Muscle layer of colon (tissue), 2 donors: ENCODE results near the gene APOM.

Source experiments
- H3K27ac ChIP-seq: one replicate; pipeline ENCODE4 v1.7.0; 2013; ENCODE audit warnings: low read depth, mild to moderate bottlenecking, low read length, moderate library complexity
- H3K27me3 ChIP-seq, 2 donors: one replicate each; pipeline ENCODE4 v1.7.0; 2013; ENCODE audit warnings: low read length in 2 of 2, mild to moderate bottlenecking in 2 of 2; ENCODE audit not compliant: insufficient read depth in 2 of 2, control insufficient read depth in 1 of 2
- H3K36me3 ChIP-seq: one replicate; pipeline ENCODE4 v1.7.0; 2013; ENCODE audit warnings: mild to moderate bottlenecking, low read length; ENCODE audit not compliant: insufficient read depth
- H3K4me1 ChIP-seq: one replicate; pipeline ENCODE4 v1.7.0; 2013; ENCODE audit warnings: mild to moderate bottlenecking, low read length; ENCODE audit not compliant: insufficient read depth
- H3K4me3 ChIP-seq, 2 donors: one replicate each; pipeline ENCODE4 v1.7.0; 2013; ENCODE audit warnings: low read length in 2 of 2, low read depth in 1 of 2, mild to moderate bottlenecking in 1 of 2, moderate library complexity in 1 of 2
- H3K9ac ChIP-seq: one replicate; pipeline ENCODE4 v1.7.0; 2013; ENCODE audit warnings: low read length
- H3K9me3 ChIP-seq: one replicate; pipeline ENCODE4 v1.7.0; 2013; ENCODE audit warnings: mild to moderate bottlenecking, low read length
- donor health status: abdominal sarcoma.
- donor health status: Adenocarcinoma of cecum.

APOM gene

GRCh38 chr6:31632279-31632946 is 23.3 kb upstream of the APOM start:
- H3K4me1 ChIP-seq = no peaks in the 10 kb centered on the region
- no peaks in the 10 kb centered on the region for H3K9me3 ChIP-seq
- H3K4me3 ChIP-seq = no peak overlapping the region
- no peak overlapping the region for H3K27ac ChIP-seq
- H3K9ac ChIP-seq = no peak overlapping the region
- H3K36me3 ChIP-seq = peaks cover 96% of the 10 kb centered on the region
- H3K27me3 ChIP-seq = no peaks in the 10 kb centered on the region

GRCh38 chr6:31633447-31633846 is 22.2 kb upstream of the APOM start:
- Histone ChIP-seq H3K36me3 (peaks cover 93% of the 10 kb centered on the region), H3K9ac (no peak overlapping the region), H3K27me3 (no peaks in the 10 kb centered on the region)

GRCh38 chr6:31634131-31634530 is 21.6 kb upstream of the APOM start:
- Histone ChIP-seq H3K4me1 (no peaks in the 10 kb centered on the region), H3K36me3 (peaks cover 92% of the 10 kb centered on the region), H3K4me3 (no peak overlapping the region), H3K27ac (no peak overlapping the region), H3K27me3 (no peaks in the 10 kb centered on the region), H3K9ac (no peak overlapping the region), H3K9me3 (no peaks in the 10 kb centered on the region)

More at GRCh38 chr6:31633447-31633846, 22.2 kb upstream of the APOM start:
- H3K4me1 ChIP-seq = no peaks in the 10 kb centered on the region
- H3K4me3 ChIP-seq = no peak overlapping the region
- no peaks in the 10 kb centered on the region for H3K9me3 ChIP-seq
- no peak overlapping the region for H3K27ac ChIP-seq

- Histone ChIP-seq H3K36me3 (peaks cover 90% of the 10 kb centered on the region), H3K9me3 (no peaks in the 10 kb centered on the region), H3K4me1 (no peaks in the 10 kb centered on the region), H3K4me3 (no peak overlapping the region), H3K27ac (no peak overlapping the region), H3K27me3 (no peaks in the 10 kb centered on the region), H3K9ac (no peak overlapping the region)
These were observed 20.6 kb upstream of the APOM start for GRCh38 chr6:31634969-31635575.

GRCh38 chr6:31636698-31637596 is 18.7 kb upstream of the APOM start:
- H3K36me3 ChIP-seq = peaks cover 91% of the 10 kb centered on the region
- no peaks in the 10 kb centered on the region for H3K9me3 ChIP-seq
- no peaks in the 10 kb centered on the region for H3K4me1 ChIP-seq
- H3K4me3 ChIP-seq = no peak overlapping the region
- H3K9ac ChIP-seq = no peak overlapping the region
- H3K27ac ChIP-seq = no peak overlapping the region
- H3K27me3 ChIP-seq = no peaks in the 10 kb centered on the region

GRCh38 chr6:31639043-31639442 is 16.7 kb upstream of the APOM start:
- Histone ChIP-seq H3K4me3 (no peak overlapping the region), H3K27me3 (no peaks in the 10 kb centered on the region), H3K9ac (no peak overlapping the region), H3K9me3 (no peaks in the 10 kb centered on the region), H3K36me3 (peaks cover 88% of the 10 kb centered on the region), H3K4me1 (no peaks in the 10 kb centered on the region), H3K27ac (no peak overlapping the region)

GRCh38 chr6:31639449-31639861 is 16.2 kb upstream of the APOM start:
- peaks cover 88% of the 10 kb centered on the region for H3K36me3 ChIP-seq

GRCh38 chr6:31640612-31641011 is 15.1 kb upstream of the APOM start:
- Histone ChIP-seq H3K27me3 (no peaks in the 10 kb centered on the region), H3K4me1 (no peaks in the 10 kb centered on the region), H3K9ac (no peak overlapping the region), H3K9me3 (no peaks in the 10 kb centered on the region), H3K27ac (no peak overlapping the region), H3K4me3 (no peak overlapping the region), H3K36me3 (peaks cover 88% of the 10 kb centered on the region)

More at GRCh38 chr6:31639449-31639861, 16.2 kb upstream of the APOM start:
- Histone ChIP-seq H3K27ac (no peak overlapping the region), H3K9ac (no peak overlapping the region), H3K27me3 (no peaks in the 10 kb centered on the region), H3K4me1 (no peaks in the 10 kb centered on the region), H3K9me3 (no peaks in the 10 kb centered on the region), H3K4me3 (no peak overlapping the region)

- Histone ChIP-seq H3K27ac (no peak overlapping the region), H3K36me3 (peaks cover 88% of the 10 kb centered on the region), H3K4me1 (no peaks in the 10 kb centered on the region), H3K9me3 (no peaks in the 10 kb centered on the region), H3K4me3 (no peak overlapping the region), H3K9ac (no peak overlapping the region), H3K27me3 (no peaks in the 10 kb centered on the region)
These were observed 14.3 kb upstream of the APOM start for GRCh38 chr6:31641370-31641769.

GRCh38 chr6:31642798-31643570 is 12.7 kb upstream of the APOM start:
- H3K27me3 ChIP-seq = no peaks in the 10 kb centered on the region
- no peak overlapping the region for H3K9ac ChIP-seq
- no peak overlapping the region for H3K4me3 ChIP-seq
- no peaks in the 10 kb centered on the region for H3K9me3 ChIP-seq
- peaks cover 88% of the 10 kb centered on the region for H3K36me3 ChIP-seq
- no peaks in the 10 kb centered on the region for H3K4me1 ChIP-seq
- no peak overlapping the region for H3K27ac ChIP-seq
